GM23338 (cell line): ENCODE measurements around the gene SORBS2. TPM values are rescaled to one million over a fixed set of nuclear protein-coding genes. Genes with fewer than 3 reads are reported as not detected.

Experiments
- ATAC-seq: fragments of 200-7000 bp; cut with Tn5 transposase; 3 replicates; pipeline ENCODE4 v1.9.1; 2020
- DNase-seq: peaks from one replicate; pipeline ENCODE4 v3.0.0-alpha.2; 2015; ENCODE audit warnings: low spot score
- H2AFZ ChIP-seq: fragments of 200-600 bp; sonication (generic); 2 replicates; pipeline ENCODE4 v1.8.0; 2016; ENCODE audit warnings: antibody characterized with exemption, mild to moderate bottlenecking, moderate library complexity
- H3F3A ChIP-seq: fragments of 200-600 bp; sonication (generic); replicated peaks from 2 replicates; pipeline ENCODE4 v1.8.0; 2017; ENCODE audit warnings: antibody characterized with exemption, mixed run types, low read depth
- H3K27ac ChIP-seq: fragments of 200-600 bp; sonication (generic); 2 replicates; pipeline ENCODE4 v1.6.1; 2016; ENCODE audit warnings: low read depth
- H3K27me3 ChIP-seq: fragments of 200-600 bp; sonication (generic); 2 replicates; pipeline ENCODE4 v1.8.0; 2016; ENCODE audit warnings: mild to moderate bottlenecking, mixed run types, moderate library complexity; ENCODE audit not compliant: insufficient read depth
- H3K36me3 ChIP-seq: fragments of 200-600 bp; sonication (generic); 2 replicates; pipeline ENCODE4 v1.8.0; 2016; ENCODE audit warnings: mild to moderate bottlenecking; ENCODE audit not compliant: insufficient read depth
- H3K4me1 ChIP-seq: fragments of 200-600 bp; sonication (generic); 2 replicates; pipeline ENCODE4 v1.8.0; 2016; ENCODE audit warnings: mild to moderate bottlenecking, moderate library complexity; ENCODE audit not compliant: insufficient read depth
- H3K4me2 ChIP-seq: fragments of 200-600 bp; sonication (generic); 2 replicates; pipeline ENCODE4 v1.7.1; 2017; ENCODE audit warnings: mixed run types
- H3K4me3 ChIP-seq: fragments of 200-600 bp; sonication (generic); 2 replicates; pipeline ENCODE4 v1.6.1; 2016; ENCODE audit warnings: mixed run types
- H3K79me2 ChIP-seq: fragments of 200-600 bp; sonication (generic); replicated peaks from 2 replicates; pipeline ENCODE4 v1.8.0; 2017; ENCODE audit warnings: mild to moderate bottlenecking; ENCODE audit not compliant: insufficient read depth
- H3K9me2 ChIP-seq: fragments of 200-600 bp; sonication (generic); 2 replicates; pipeline ENCODE4 v1.8.0; 2017; ENCODE audit not compliant: insufficient read depth
- H4K20me1 ChIP-seq: fragments of 200-600 bp; sonication (generic); replicated peaks from 2 replicates; pipeline ENCODE4 v1.8.0; 2017; ENCODE audit warnings: mild to moderate bottlenecking; ENCODE audit not compliant: insufficient read depth
- H3K27ac Mint-ChIP-seq: 2 replicates; pipeline ENCODE4 v1.8.0; 2020; ENCODE audit warnings: inconsistent platforms, mild to moderate bottlenecking, moderate library complexity, mixed read lengths
- H3K27me3 Mint-ChIP-seq: 3 replicates; pipeline ENCODE4 v1.8.0; 2022; ENCODE audit warnings: low read depth, mild to moderate bottlenecking, moderate library complexity, mixed read lengths, inconsistent platforms; ENCODE audit not compliant: insufficient read depth, poor library complexity
- H3K36me3 Mint-ChIP-seq: 3 replicates; pipeline ENCODE4 v1.8.0; 2021; ENCODE audit warnings: low read depth, mild to moderate bottlenecking, inconsistent platforms, moderate library complexity, mixed read lengths
- H3K4me1 Mint-ChIP-seq: 3 replicates; pipeline ENCODE4 v1.8.0; 2020; ENCODE audit warnings: mild to moderate bottlenecking, inconsistent platforms, mixed read lengths
- H3K4me3 Mint-ChIP-seq: 3 replicates; pipeline ENCODE4 v1.8.0; 2021; ENCODE audit warnings: moderate library complexity, mild to moderate bottlenecking, inconsistent platforms, mixed read lengths
- H3K9me3 Mint-ChIP-seq: 3 replicates; pipeline ENCODE4 v1.8.0; 2020; ENCODE audit warnings: moderate library complexity, mild to moderate bottlenecking, inconsistent platforms, mixed read lengths
- CTCF ChIP-seq, 2 experiments: fragments of 200-600 bp in 1 of 2; sonication (generic) in 1 of 2; conservative IDR thresholded peaks; 2 replicates each; pipeline versions ENCODE4 v1.5.1 to v1.6.1; 2016 to 2017; ENCODE audit warnings: antibody characterized with exemption in 2 of 2, low read depth in 2 of 2, mild to moderate bottlenecking in 2 of 2, moderate library complexity in 1 of 2
- EZH2 ChIP-seq: fragments of 200-600 bp; sonication (generic); IDR thresholded peaks from one replicate; pipeline ENCODE4 v1.8.0; 2017; ENCODE audit warnings: antibody characterized with exemption, mild to moderate bottlenecking, low read depth; ENCODE audit not compliant: unreplicated experiment
- JUNB ChIP-seq: IDR thresholded peaks from one replicate; pipeline ENCODE4 v1.6.1; 2016; ENCODE audit warnings: antibody characterized with exemption; ENCODE audit not compliant: unreplicated experiment
- polyA plus RNA-seq: library from polyadenylated mRNA; unstranded; fragments of >200 nt; fragmentation: Nextera tagmentation; extraction: Ambion mirVana; gene quantifications from 2 replicates; pipeline ENCODE4 v1.2.1, GENCODE V29; 2016
- total RNA-seq: library from RNA; depleted of rRNA; stranded (reverse); fragments of >200 nt; shearing (Covaris generic); gene quantifications from 2 replicates; pipeline ENCODE4 v1.2.3, GENCODE V29; 2014
- TF ChIP-seq, protein P1 (sequence below): fragments of 250-450 bp; sonication (Bioruptor Pico); IDR thresholded peaks from 2 replicates; pipeline ENCODE4 v1.5.0; 2020; ENCODE audit warnings: mild to moderate bottlenecking, moderate library complexity
- TF ChIP-seq, protein P2 (sequence below): IDR thresholded peaks from one replicate; pipeline ENCODE4 v1.6.1; 2018; ENCODE audit warnings: antibody characterized with exemption; ENCODE audit not compliant: unreplicated experiment

SORBS2 gene
- total and polyA plus RNA-seq, 2 experiments from 2014 or later = 17.8 to 27.6 TPM

DNA sequence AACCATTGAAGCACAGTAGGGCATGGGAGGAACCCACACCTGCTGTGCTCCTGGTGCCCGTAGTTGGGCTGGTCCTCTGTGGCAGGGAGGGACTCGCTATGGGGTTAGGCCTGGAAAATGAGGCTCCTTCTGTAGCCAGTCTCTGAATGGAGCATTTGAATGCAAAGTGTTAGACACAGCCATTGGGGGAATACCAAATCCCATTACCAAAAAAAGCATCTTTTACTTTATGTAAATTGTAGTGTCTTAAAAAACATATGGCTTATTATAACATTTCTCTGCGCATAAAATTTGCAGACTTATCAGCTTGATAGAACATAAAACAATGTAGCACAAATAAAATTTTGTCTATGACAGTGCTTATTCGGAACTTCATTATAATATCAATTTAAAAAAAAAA lies 147.5 kb downstream of the SORBS2 start (continued):
- TF ChIP-seq, protein P1, sequence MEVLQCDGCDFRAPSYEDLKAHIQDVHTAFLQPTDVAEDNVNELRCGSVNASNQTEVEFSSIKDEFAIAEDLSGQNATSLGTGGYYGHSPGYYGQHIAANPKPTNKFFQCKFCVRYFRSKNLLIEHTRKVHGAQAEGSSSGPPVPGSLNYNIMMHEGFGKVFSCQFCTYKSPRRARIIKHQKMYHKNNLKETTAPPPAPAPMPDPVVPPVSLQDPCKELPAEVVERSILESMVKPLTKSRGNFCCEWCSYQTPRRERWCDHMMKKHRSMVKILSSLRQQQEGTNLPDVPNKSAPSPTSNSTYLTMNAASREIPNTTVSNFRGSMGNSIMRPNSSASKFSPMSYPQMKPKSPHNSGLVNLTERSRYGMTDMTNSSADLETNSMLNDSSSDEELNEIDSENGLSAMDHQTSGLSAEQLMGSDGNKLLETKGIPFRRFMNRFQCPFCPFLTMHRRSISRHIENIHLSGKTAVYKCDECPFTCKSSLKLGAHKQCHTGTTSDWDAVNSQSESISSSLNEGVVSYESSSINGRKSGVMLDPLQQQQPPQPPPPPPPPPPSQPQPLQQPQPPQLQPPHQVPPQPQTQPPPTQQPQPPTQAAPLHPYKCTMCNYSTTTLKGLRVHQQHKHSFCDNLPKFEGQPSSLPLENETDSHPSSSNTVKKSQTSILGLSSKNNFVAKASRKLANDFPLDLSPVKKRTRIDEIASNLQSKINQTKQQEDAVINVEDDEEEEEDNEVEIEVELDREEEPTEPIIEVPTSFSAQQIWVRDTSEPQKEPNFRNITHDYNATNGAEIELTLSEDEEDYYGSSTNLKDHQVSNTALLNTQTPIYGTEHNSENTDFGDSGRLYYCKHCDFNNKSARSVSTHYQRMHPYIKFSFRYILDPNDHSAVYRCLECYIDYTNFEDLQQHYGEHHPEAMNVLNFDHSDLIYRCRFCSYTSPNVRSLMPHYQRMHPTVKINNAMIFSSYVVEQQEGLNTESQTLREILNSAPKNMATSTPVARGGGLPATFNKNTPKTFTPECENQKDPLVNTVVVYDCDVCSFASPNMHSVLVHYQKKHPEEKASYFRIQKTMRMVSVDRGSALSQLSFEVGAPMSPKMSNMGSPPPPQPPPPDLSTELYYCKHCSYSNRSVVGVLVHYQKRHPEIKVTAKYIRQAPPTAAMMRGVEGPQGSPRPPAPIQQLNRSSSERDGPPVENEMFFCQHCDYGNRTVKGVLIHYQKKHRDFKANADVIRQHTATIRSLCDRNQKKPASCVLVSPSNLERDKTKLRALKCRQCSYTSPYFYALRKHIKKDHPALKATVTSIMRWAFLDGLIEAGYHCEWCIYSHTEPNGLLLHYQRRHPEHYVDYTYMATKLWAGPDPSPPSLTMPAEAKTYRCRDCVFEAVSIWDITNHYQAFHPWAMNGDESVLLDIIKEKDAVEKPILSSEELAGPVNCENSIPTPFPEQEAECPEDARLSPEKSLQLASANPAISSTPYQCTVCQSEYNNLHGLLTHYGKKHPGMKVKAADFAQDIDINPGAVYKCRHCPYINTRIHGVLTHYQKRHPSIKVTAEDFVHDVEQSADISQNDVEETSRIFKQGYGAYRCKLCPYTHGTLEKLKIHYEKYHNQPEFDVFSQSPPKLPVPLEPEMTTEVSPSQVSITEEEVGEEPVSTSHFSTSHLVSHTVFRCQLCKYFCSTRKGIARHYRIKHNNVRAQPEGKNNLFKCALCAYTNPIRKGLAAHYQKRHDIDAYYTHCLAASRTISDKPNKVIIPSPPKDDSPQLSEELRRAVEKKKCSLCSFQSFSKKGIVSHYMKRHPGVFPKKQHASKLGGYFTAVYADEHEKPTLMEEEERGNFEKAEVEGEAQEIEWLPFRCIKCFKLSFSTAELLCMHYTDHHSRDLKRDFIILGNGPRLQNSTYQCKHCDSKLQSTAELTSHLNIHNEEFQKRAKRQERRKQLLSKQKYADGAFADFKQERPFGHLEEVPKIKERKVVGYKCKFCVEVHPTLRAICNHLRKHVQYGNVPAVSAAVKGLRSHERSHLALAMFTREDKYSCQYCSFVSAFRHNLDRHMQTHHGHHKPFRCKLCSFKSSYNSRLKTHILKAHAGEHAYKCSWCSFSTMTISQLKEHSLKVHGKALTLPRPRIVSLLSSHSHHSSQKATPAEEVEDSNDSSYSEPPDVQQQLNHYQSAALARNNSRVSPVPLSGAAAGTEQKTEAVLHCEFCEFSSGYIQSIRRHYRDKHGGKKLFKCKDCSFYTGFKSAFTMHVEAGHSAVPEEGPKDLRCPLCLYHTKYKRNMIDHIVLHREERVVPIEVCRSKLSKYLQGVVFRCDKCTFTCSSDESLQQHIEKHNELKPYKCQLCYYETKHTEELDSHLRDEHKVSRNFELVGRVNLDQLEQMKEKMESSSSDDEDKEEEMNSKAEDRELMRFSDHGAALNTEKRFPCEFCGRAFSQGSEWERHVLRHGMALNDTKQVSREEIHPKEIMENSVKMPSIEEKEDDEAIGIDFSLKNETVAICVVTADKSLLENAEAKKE (CRISPR knock-in tag) = no peak
- TF ChIP-seq, protein P2, sequence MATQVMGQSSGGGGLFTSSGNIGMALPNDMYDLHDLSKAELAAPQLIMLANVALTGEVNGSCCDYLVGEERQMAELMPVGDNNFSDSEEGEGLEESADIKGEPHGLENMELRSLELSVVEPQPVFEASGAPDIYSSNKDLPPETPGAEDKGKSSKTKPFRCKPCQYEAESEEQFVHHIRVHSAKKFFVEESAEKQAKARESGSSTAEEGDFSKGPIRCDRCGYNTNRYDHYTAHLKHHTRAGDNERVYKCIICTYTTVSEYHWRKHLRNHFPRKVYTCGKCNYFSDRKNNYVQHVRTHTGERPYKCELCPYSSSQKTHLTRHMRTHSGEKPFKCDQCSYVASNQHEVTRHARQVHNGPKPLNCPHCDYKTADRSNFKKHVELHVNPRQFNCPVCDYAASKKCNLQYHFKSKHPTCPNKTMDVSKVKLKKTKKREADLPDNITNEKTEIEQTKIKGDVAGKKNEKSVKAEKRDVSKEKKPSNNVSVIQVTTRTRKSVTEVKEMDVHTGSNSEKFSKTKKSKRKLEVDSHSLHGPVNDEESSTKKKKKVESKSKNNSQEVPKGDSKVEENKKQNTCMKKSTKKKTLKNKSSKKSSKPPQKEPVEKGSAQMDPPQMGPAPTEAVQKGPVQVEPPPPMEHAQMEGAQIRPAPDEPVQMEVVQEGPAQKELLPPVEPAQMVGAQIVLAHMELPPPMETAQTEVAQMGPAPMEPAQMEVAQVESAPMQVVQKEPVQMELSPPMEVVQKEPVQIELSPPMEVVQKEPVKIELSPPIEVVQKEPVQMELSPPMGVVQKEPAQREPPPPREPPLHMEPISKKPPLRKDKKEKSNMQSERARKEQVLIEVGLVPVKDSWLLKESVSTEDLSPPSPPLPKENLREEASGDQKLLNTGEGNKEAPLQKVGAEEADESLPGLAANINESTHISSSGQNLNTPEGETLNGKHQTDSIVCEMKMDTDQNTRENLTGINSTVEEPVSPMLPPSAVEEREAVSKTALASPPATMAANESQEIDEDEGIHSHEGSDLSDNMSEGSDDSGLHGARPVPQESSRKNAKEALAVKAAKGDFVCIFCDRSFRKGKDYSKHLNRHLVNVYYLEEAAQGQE = no peak

DNA sequence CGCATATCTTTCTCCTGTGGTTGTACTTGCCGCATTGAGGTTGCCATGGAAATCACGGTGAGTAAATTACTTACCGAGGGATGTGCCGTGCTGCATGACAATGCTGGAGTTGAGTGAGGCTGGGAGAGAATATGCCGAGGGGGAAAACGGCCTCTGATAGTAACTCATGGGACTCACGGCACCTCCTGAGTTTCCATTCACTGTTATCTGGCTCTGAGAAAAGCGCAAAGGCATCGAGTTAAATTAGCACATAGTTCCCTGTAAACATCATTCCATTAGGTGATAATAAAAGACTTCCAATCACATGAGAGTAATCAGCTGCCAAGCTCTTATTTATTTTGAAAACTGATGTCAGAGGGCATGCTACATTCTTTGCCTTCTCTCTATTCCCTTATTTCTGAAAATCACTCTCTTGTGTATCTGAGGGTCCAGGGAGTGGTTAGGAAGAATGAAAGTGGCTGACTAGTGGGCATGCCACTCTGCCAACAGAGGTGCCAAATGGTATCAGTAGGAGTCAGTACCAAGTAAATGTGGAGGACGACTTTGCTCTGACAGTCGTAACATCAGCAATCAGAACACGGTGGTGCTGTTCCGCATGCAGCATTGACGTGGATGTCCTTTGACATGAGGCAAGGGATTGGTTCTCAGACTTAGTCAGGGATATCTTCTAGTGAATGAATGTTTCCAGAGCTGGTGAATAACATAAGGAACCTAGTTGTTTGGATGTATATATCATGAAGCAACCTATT lies 149.8 kb downstream of the SORBS2 start:
- Mint-ChIP-seq H3K27ac (0 out of 2 replicates have a peak overlapping the region, but pooled peaks have one; percentile 49), H3K27me3 (no peaks in the 10 kb centered on the region), H3K4me3 (no peak overlapping the region), H3K36me3 (peaks cover 24% of the 10 kb centered on the region), H3K4me1 (peaks cover 17% of the 10 kb centered on the region), H3K9me3 (no peaks in the 10 kb centered on the region)
- ATAC-seq (no peak; the same call in 2 of the 3 replicates), DNase-seq (peak; percentile 49)
- Histone ChIP-seq H2AFZ (no peak overlapping the region), H4K20me1 (no peaks in the 10 kb centered on the region), H3K4me2 (no peak overlapping the region), H3K27ac (peak overlapping the region; percentile 46; the same call in 1 of the 2 replicates), H3K4me3 (no peak overlapping the region), H3K9me2 (0 out of 2 replicates have a peak, but pooled peaks cover 4% of the 10 kb centered on the region), H3K4me1 (peaks cover 12% of the 10 kb centered on the region; the same call in 1 of the 2 replicates), H3K79me2 (no peaks in the 10 kb centered on the region), H3F3A (0 out of 2 replicates have a peak, but pooled peaks cover 2% of the 10 kb centered on the region), H3K36me3 (no peaks in the 10 kb centered on the region; the same call in 1 of the 2 replicates), H3K27me3 (no peaks in the 10 kb centered on the region)
- TF ChIP-seq, protein P2 = no peak
- TF ChIP-seq EZH2 (no peak), CTCF (conservative IDR thresholded peaks at IDR 0.05; ENCODE audit: low read depth in 2 of 2) (no peak), JUNB (no peak)
